Endothelial cell of umbilical vein (primary cell): ENCODE measurements around the gene HIVEP1. TPM values are rescaled to one million over a fixed set of nuclear protein-coding genes. Genes with fewer than 3 reads are reported as not detected.

ENCODE experiments used
- BruUV-seq: library from RNA; stranded (reverse); fragments of 400-500 nt; replicated peaks from 2 replicates; lab custom pipeline; 2021; lab: Mats Ljungman, UMichigan
- CTCF ChIA-PET: fragments of 300-600, 350-600 bp; sonication (Branson Sonifier 250); formaldehyde crosslinking; loops from one replicate; lab custom pipeline; 2021; ENCODE audit warnings: antibody characterized with exemption, inconsistent platforms; lab: Charles Lee
- POLR2A ChIA-PET: fragments of 300-600, 350-600 bp; sonication (Branson Sonifier 250); formaldehyde crosslinking; loops from one replicate; lab custom pipeline; 2021; ENCODE audit warnings: antibody characterized with exemption, inconsistent platforms; lab: Charles Lee
- DNase-seq: peaks from one replicate; pipeline ENCODE4 v3.0.0-alpha.2; 2011; ENCODE audit warnings: low read depth, low spot score
- FAIRE-seq: peaks from 2 replicates; lab custom pipeline; 2011; peaks lifted over from hg19 to GRCh38; lab: Jason Lieb, UNC
- H2AFZ ChIP-seq: 2 replicates; pipeline ENCODE4 v1.6.0; 2012; ENCODE audit warnings: low read depth, low read length, control low read depth, inconsistent platforms
- H3K27ac ChIP-seq: 2 replicates; pipeline ENCODE4 v1.5.1; 2011; ENCODE audit warnings: low read depth, mild to moderate bottlenecking, control low read depth, low read length, moderate library complexity; ENCODE audit not compliant: insufficient read depth
- H3K27me3 ChIP-seq, 2 experiments: 2 replicates each; pipeline versions ENCODE4 v1.6.0 to v1.6.1; 2011; ENCODE audit warnings: low read length in 2 of 2, mixed read lengths in 1 of 2; ENCODE audit not compliant: control insufficient read depth in 2 of 2, insufficient read depth in 2 of 2
- H3K36me3 ChIP-seq, 2 experiments: 2 replicates in 1 of 2; 3 replicates in 1 of 2; pipeline ENCODE4 v1.5.1; 2011; ENCODE audit warnings: low read length in 2 of 2, mild to moderate bottlenecking in 1 of 2, moderate library complexity in 1 of 2; ENCODE audit not compliant: control insufficient read depth in 2 of 2, insufficient read depth in 2 of 2; ENCODE audit errors: extremely low read depth in 1 of 2
- H3K4me1 ChIP-seq: 3 replicates; pipeline ENCODE4 v1.5.1; 2011; ENCODE audit warnings: mild to moderate bottlenecking, low read length; ENCODE audit not compliant: control insufficient read depth, insufficient read depth; ENCODE audit errors: extremely low read depth
- H3K4me2 ChIP-seq: 2 replicates; pipeline ENCODE4 v1.6.1; 2011; ENCODE audit warnings: low read length, control low read depth, mixed read lengths; ENCODE audit not compliant: insufficient read depth
- H3K4me3 ChIP-seq, 3 experiments: fragments of 200-600 bp in 1 of 3; sonication (generic), shearing (Covaris generic) in 1 of 3; replicated peaks in 1 of 3; 2 replicates each; pipeline ENCODE4 v1.5.1; 2011 to 2016; ENCODE audit warnings: control low read depth in 3 of 3, low read length in 3 of 3, mild to moderate bottlenecking in 2 of 3, inconsistent platforms in 1 of 3, low read depth in 1 of 3, moderate library complexity in 1 of 3; ENCODE audit not compliant: insufficient read depth in 1 of 3
- H3K79me2 ChIP-seq: 2 replicates; pipeline ENCODE4 v1.6.0; 2012; ENCODE audit warnings: low read length, inconsistent platforms; ENCODE audit not compliant: control insufficient read depth, insufficient read depth
- H3K9ac ChIP-seq: replicated peaks from 2 replicates; pipeline ENCODE3; 2011; ENCODE audit warnings: low read length, control low read depth; ENCODE audit not compliant: insufficient read depth; ENCODE audit errors: extremely low read depth
- H3K9me1 ChIP-seq: replicated peaks from 3 replicates; pipeline ENCODE4 v1.6.0; 2011; ENCODE audit warnings: mild to moderate bottlenecking, low read length; ENCODE audit not compliant: control insufficient read depth, insufficient read depth; ENCODE audit errors: extremely low read depth
- H3K9me3 ChIP-seq: replicated peaks from 2 replicates; pipeline ENCODE4 v1.5.1; 2012; ENCODE audit warnings: low read length, inconsistent platforms; ENCODE audit not compliant: control insufficient read depth, insufficient read depth
- H4K20me1 ChIP-seq: replicated peaks from 2 replicates; pipeline ENCODE3; 2011; ENCODE audit warnings: mild to moderate bottlenecking, low read length; ENCODE audit not compliant: control insufficient read depth, insufficient read depth; ENCODE audit errors: extremely low read depth
- EZH2 ChIP-seq: IDR thresholded peaks from 2 replicates; pipeline ENCODE4 v1.6.1; 2012; ENCODE audit warnings: borderline replicate concordance, low read depth, mild to moderate bottlenecking, moderate library complexity, low read length, inconsistent platforms; ENCODE audit not compliant: severe bottlenecking
- FOS ChIP-seq: IDR thresholded peaks from 2 replicates; pipeline ENCODE4 v1.6.1; 2011; ENCODE audit warnings: mild to moderate bottlenecking, low read length, moderate library complexity, borderline replicate concordance; ENCODE audit not compliant: insufficient read depth
- GATA2 ChIP-seq: IDR thresholded peaks from 2 replicates; pipeline ENCODE4 v1.7.0; 2011; ENCODE audit warnings: low read depth, mild to moderate bottlenecking, moderate library complexity, mixed read lengths, low read length; ENCODE audit not compliant: insufficient read length, insufficient read depth
- JUN ChIP-seq: IDR thresholded peaks from 2 replicates; pipeline ENCODE4 v1.6.1; 2011; ENCODE audit warnings: borderline replicate concordance, low read depth; ENCODE audit not compliant: insufficient read length, insufficient read depth
- MYC ChIP-seq: IDR thresholded peaks from one replicate; pipeline ENCODE4 v1.6.1; 2011; ENCODE audit warnings: mild to moderate bottlenecking, low read depth, low read length
- POLR2A ChIP-seq: IDR thresholded peaks from 2 replicates; pipeline ENCODE4 v1.6.1; 2012; ENCODE audit warnings: low read depth, mild to moderate bottlenecking, control low read depth, low read length
- POLR2AphosphoS5 ChIP-seq: IDR thresholded peaks from 2 replicates; pipeline ENCODE4 v1.6.1; 2012; ENCODE audit warnings: low read depth, mild to moderate bottlenecking, control low read depth, low read length, moderate library complexity; ENCODE audit not compliant: insufficient read depth
- dilution Hi-C: fragments of 300-500 bp; cut with MboI; formaldehyde crosslinking; loops from one replicate; pipeline ENCODE4 v1.15.0; 2019; ENCODE audit warnings: low sequenced_read_pairs; ENCODE audit not compliant: extremely low pct_ligation_motif_present
- intact Hi-C: fragments of 100-400 bp; cut with micrococcal nuclease; formaldehyde crosslinking; loops from one replicate; pipeline ENCODE4 v1.10.0; 2022
- polyA plus RNA-seq, 4 experiments: library from polyadenylated mRNA; depleted of rRNA in 3 of 4; stranded (reverse) in 3 of 4; unstranded in 1 of 4; fragments of >200 nt; gene quantifications; 2 replicates each; pipeline versions ENCODE4 v1.2.1 to v1.2.3, GENCODE V29; 2011 to 2012; ENCODE audit warnings: missing spikeins in 1 of 4
- total RNA-seq: library from RNA; stranded (reverse); gene quantifications from 2 replicates; pipeline ENCODE4 v1.2.3, GENCODE V29; 2021
- TF ChIP-seq, protein P1 (sequence below): IDR thresholded peaks from 2 replicates; pipeline ENCODE4 v1.6.1; 2011; ENCODE audit not compliant: insufficient read depth, insufficient read length
- TF ChIP-seq, protein P2 (sequence below), 2 donors: IDR thresholded peaks; 1 replicate in 1 of 2; 2 replicates in 1 of 2; pipeline ENCODE4 v1.5.1; 2011; ENCODE audit warnings: low read length in 2 of 2, mild to moderate bottlenecking in 2 of 2, moderate library complexity in 2 of 2, control low read depth in 1 of 2, inconsistent platforms in 1 of 2, low read depth in 1 of 2; ENCODE audit not compliant: insufficient read depth in 1 of 2; ENCODE audit errors: extremely low read depth in 1 of 2

Gene HIVEP1
- total and polyA plus RNA-seq, 2 donors (not counting 3 experiments of a cell fraction or from before 2014, with no cell fraction given): 33.5 to 49.2 TPM

DNA sequence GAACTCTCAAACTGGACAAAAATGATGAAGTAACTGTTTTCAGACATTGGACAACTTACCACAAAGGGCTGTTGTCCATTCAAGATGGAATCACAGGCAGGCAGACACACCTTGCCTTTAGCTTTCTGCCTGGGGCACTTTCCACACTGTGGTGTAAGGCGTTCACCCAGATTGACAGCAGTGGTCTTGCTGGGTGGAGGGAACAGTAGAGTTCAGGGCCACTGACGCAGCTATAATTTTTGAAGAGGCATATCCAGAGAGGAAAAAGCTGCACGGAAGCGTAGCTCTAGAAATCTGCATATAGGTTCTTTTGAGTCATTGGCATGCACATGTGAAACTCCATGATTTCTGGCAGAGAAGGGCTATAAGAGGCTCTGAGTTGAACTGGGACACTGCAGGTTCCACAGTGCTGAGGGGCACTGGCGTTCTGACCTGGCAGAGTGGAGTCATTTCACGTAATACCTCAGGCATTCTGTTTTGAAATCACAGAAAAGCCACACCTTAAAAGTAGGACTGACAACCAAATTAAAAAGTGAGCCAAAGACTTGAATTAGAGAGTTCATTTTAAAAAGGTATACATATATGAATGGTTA is 173.1 kb downstream of the HIVEP1 start:
- no peak overlapping the region for H3K4me2 ChIP-seq
- no peaks in the 10 kb centered on the region for H3K27me3 ChIP-seq
- H3K9me1 ChIP-seq: no peaks in the 10 kb centered on the region
- ChIA-PET POLR2A (no interaction called here), CTCF (interaction anchor here (0.9 to 1.3 kb wide), 3 partner anchors 13 to 49 kb away, joined by 3 to 4 read pairs (median 3); no protein-coding TSS in a partner anchor)
- FAIRE-seq (no peak), DNase-seq (no peak)
- dilution Hi-C loops (no loop called here), intact Hi-C loops (no loop called here)
- no peaks in the 10 kb centered on the region for H3K36me3 ChIP-seq
- H3K4me3 ChIP-seq: no peak overlapping the region
- TF ChIP-seq JUN (no peak), EZH2 (no peak), GATA2 (no peak), POLR2A (no peak), FOS (no peak), MYC (no peak), POLR2AphosphoS5 (no peak)
- TF ChIP-seq, protein P1, sequence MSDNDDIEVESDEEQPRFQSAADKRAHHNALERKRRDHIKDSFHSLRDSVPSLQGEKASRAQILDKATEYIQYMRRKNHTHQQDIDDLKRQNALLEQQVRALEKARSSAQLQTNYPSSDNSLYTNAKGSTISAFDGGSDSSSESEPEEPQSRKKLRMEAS: no peak
- TF ChIP-seq, protein P2, sequence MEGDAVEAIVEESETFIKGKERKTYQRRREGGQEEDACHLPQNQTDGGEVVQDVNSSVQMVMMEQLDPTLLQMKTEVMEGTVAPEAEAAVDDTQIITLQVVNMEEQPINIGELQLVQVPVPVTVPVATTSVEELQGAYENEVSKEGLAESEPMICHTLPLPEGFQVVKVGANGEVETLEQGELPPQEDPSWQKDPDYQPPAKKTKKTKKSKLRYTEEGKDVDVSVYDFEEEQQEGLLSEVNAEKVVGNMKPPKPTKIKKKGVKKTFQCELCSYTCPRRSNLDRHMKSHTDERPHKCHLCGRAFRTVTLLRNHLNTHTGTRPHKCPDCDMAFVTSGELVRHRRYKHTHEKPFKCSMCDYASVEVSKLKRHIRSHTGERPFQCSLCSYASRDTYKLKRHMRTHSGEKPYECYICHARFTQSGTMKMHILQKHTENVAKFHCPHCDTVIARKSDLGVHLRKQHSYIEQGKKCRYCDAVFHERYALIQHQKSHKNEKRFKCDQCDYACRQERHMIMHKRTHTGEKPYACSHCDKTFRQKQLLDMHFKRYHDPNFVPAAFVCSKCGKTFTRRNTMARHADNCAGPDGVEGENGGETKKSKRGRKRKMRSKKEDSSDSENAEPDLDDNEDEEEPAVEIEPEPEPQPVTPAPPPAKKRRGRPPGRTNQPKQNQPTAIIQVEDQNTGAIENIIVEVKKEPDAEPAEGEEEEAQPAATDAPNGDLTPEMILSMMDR (IDR thresholded peaks at IDR 0.05; ENCODE audit: extremely low read depth in 1 of 2, insufficient read depth in 1 of 2, low read depth in 1 of 2, low read length in 2 of 2): no peak
- no peak overlapping the region for H3K9ac ChIP-seq
- no peak overlapping the region for H2AFZ ChIP-seq
- no TSS peak for BruUV-seq
- no peaks in the 10 kb centered on the region for H3K9me3 ChIP-seq
- no peaks in the 10 kb centered on the region for H4K20me1 ChIP-seq
- no peak overlapping the region for H3K27ac ChIP-seq
- no peaks in the 10 kb centered on the region for H3K79me2 ChIP-seq
- no peaks in the 10 kb centered on the region for H3K4me1 ChIP-seq
